PC-9 (cell line): Measurements from ENCODE around the gene ALMS1.

Experiments
- CTCF ChIP-seq: fragments of 200-600 bp; sonication (generic); conservative IDR thresholded peaks from 2 replicates; pipeline ENCODE4 v1.6.1; 2017; ENCODE audit warnings: mixed run types, antibody characterized with exemption, mild to moderate bottlenecking, moderate library complexity
- EZH2 ChIP-seq: fragments of 200-600 bp; sonication (generic); IDR thresholded peaks from 2 replicates; pipeline ENCODE4 v1.8.0; 2017; ENCODE audit warnings: antibody characterized with exemption, low read depth

DNA sequence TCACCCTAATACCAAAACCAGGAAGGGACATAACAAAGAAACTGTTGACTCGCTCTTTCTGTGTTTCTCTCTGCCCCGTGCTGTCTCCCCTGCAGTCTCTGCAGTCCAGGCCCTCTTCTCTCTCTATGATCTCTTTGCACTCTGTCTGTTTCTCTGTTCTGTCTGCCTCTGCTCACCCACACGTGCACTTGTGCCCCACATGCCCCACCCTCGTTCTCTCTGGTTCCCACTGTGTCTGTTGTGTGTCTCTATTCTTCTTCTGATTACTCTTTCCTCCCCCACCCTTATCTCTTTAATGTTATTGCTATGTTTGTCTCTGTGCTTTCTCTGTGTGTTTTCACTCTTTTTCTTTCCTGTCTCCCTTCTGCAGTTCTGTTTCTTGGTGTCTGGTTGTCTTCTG is 202.5 kb downstream of the ALMS1 start:
- no peak for TF ChIP-seq EZH2
- TF ChIP-seq CTCF: no peak
